Stimulated activated CD4-positive, alpha-beta T cell treated with anti-CD3 and anti-CD28 coated beads, Interleukin-4, amount 100 ng/mL, for 48 hours (primary cell): ENCODE results near the gene ATP8B1.
"Not testable (repeated sequence)": the region's sequence is repeated elsewhere in the genome, so short reads cannot be mapped to it uniquely, and the experiment has no call there.

Experiments used
- DNase-seq, 2 donors: peaks; one replicate each; pipeline ENCODE4 v3.0.0-alpha.2; 2020; ENCODE audit warnings: low read depth in 2 of 2

Gene ATP8B1

DNA sequence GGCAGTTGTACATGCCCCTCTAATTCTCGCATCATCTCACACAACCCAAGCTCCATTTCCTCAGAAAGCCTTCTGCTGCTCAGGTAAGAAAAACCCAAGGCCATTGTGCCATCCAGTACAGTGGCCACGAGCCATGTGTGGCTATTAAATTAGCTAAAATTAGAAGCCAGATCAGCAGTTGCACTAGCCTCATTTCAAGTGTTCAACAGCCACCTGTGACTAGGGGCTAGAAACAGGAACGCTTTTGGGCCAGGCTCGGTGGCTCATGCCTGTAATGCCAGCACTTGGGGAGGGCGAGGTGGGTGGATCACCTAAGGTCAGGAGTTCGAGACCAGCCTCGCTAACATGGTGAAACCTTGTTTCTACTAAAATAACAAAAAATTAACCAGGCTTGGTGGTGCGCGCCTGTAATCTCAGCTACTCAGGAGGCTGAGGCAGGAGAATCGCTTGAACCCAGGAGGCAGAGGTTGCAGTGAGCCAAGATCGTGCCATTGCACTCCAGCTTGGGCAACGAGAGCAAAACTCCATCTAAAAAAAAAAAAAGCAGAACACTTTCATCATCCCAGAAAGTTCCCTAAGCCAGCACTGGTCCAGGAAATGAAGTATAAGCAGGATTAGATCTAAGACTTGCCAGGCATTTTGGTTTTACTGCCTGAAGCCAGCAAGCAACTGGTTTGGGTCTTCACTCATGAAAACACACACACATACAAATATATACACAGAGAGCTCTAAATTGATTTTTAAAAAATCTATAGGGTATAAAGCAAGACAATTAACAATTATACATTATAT, 35.7 kb downstream of the ATP8B1 start:
- no peak for DNase-seq

DNA sequence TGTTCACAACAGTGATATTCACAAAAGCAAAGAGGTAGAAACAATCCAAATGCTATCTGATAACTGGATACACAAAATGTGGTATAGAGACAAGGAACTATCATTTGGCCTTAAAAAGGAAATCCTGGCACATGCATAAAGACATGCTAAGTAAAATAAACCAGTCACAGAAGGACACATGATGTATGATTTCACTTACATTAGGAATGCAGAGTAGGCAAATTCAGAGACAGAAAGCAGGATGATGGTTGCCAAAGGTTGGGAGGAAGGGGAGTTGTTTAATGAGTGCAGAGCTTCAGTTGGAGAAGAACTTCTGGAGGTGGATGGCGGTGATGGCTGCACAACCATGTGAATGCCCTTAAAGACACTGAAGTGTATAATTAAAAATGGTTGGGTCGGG, 38.1 kb downstream of the ATP8B1 start:
- DNase-seq = no peak

DNA sequence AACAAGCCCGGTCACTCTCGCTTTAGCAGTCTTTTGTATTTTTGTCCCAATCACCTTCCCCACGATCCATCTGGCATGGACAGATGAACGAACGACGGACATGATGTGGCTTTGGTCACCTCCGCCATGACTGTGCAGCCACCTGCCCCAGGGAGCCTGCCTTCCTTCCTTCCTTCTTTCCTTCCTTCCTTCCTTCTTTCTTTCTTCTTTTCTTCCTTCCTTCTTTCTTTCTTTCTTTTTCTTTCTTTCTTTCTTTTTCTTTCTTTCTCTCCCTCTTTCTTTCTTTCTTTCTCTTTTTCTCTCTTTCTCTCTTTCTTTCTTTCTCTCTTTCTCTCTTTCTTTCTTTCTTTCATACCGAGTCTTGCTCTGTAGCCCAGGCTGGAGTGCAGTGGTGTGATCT, 39.0 kb downstream of the ATP8B1 start:
- DNase-seq = no peak

DNA sequence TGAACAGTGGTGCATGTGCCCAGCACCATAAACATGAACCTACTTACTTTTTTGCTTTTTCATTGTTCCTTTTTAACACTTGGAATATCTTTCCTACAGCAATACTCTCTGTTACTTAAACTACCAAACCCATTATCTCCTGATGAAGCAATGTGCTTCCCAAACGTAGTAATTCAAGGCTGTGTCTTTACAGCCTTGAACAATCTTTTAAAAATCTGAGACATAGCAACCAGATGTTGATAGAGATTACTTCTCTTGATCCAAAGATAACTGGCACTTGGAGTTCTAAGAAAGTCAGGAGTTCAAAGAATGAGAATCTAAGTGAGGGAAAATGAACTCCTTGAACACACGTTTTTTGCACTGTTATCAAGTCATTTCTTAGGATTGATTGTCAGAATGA, 40.4 kb downstream of the ATP8B1 start:
- DNase-seq = no peak

DNA sequence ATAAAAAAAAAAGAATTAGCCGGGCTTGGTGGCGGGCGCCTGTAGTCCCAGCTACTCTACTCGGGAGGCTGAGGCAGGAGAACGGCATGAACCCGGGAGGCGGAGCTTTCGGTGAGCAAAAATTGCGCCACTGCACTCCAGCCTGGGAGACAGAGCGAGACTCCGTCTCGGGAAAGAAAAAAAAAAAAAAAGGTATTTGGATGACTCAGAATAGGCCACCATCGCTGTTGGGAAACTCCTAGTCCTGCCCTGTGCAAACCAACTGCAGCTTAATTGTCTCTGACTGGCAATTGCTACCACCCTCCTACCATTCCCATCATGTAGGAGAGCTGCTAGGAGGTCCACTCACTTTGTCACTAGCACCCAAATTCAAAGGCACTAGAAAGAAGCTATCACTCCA, 43.5 kb downstream of the ATP8B1 start:
- no peak for DNase-seq

DNA sequence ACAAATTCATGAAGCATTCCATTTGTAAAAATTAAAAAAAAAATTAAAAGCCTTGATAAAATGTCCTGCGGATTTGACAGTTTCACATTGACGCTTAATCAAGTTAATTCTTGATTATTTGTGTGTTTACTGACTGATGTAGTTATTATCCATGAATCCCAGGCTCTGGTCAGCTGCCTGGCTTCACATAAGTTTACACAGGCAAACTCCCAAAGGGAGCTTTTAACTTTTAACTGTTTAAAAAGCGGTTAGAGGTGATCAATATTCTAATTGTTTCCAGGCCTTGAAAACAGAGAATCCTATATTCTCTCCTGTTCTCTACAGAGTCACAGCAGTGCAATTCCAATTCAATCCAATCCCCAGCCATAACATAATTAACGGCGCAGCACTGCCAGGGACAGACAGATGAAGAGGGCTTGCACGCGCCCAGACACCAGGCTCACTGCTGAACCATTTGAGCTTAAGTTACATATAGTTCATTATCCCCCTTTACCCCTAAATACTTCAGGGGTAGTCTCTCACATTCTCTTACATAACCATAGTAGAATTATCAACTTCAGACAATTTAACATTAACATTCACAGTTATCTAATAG, 47.5 kb downstream of the ATP8B1 start:
- no peak for DNase-seq

DNA sequence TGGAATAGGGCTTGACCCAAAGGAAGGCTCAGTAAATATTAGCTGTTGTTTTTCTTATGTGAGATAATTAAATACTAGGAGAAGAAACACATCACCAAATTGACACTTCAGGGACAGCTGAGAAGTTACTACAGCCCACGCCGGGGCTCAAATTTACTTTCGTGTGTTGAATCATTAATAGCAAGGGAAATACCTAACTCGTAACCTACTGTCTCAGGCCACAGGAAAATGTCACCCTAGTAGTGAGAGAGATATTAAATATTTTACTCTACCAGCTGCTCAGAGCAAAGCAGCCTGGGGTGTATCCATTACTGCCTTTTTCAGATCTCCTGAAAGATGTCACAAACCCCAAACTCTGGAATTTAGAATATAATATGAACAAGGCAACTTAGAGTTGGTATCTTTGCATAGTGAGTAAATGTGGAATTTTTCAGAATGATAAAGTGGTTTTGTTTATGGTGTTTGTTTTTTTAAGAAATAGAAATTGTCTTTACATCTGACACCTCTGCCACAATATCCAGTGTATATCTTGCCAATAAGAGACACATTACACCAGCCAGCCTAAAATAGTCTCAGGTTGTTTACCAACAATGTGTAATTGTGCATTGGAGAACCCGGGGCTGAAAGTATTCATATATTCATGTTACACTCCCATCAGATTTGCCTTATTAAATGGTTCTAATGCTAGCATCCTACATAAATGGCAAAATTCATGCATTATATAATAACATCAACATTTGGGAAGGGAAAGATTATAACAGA, 48.4 kb downstream of the ATP8B1 start:
- no peak for DNase-seq

DNA sequence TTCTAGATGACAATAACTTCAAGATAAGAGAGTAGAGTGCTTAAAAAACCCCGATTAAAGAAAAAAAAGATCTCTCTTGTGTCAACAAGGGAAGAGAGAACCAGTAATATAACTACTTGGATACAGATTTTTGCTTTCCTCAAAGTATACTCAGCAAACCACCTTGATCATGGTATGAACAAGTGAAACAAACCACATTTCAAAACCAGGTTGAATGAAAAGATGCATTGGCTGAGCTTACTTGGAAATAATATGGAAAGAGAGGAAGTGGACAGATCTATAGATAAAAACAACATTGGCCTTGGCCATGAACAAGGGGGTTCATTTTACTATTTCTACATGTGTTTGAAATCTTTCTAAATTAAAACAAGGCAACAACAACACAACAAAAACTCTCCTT, 50.1 kb downstream of the ATP8B1 start:
- no peak for DNase-seq

DNA sequence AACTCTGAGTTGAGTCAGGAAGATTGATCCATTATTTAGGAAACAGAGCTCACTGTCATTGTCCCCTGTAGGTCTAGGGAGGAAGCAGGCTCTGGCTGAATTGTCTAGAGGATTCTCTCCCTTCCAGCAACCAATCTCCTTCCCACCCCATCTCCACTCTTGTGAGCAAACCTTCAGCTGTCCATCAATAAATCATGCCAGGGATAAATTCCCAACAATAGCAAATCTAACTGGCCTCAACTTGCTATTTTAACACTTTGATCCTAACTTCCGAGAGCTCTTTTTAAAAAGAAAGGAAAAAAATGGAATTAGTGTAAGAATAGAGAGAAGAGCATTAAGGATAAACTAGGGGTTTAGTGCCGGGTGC, 53.5 kb downstream of the ATP8B1 start:
- DNase-seq = no peak

DNA sequence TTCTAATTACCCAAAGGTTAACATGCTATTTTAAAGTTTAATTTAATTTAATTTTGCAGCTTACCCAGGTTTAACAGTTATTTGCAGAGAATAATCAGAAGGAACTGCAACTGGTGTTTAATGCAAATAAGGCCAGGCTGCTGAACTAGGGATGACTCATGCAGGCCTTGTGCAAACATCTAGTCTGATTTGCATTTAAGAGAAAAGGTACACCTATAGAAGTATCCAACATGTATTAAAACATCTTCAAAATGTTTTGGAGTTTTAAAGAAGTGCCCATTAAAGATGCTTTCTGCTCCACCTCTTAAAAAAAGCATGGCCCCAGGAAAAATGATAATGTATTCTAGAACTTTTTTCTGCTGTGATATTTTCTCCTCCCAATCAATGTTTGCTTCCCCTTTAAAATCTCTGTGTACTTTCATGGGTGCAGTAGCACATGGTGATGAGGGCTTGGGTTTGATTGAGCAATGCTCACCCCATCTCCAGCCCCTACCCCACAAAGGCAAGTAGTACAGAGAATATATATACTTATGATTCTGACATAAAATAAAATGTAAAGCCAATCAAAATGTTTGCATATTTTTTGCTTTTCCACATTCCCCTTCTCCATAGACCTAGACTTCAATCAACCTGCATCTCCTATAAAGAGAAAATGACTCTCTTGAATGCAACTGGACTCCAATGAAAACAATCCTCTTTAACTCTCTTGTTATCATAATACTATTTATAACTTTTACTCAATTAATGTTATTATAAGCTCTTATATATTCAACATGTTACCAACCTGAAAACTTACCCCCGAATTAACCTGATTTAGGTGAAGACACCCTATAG, 54.1 kb downstream of the ATP8B1 start:
- DNase-seq = no peak

DNA sequence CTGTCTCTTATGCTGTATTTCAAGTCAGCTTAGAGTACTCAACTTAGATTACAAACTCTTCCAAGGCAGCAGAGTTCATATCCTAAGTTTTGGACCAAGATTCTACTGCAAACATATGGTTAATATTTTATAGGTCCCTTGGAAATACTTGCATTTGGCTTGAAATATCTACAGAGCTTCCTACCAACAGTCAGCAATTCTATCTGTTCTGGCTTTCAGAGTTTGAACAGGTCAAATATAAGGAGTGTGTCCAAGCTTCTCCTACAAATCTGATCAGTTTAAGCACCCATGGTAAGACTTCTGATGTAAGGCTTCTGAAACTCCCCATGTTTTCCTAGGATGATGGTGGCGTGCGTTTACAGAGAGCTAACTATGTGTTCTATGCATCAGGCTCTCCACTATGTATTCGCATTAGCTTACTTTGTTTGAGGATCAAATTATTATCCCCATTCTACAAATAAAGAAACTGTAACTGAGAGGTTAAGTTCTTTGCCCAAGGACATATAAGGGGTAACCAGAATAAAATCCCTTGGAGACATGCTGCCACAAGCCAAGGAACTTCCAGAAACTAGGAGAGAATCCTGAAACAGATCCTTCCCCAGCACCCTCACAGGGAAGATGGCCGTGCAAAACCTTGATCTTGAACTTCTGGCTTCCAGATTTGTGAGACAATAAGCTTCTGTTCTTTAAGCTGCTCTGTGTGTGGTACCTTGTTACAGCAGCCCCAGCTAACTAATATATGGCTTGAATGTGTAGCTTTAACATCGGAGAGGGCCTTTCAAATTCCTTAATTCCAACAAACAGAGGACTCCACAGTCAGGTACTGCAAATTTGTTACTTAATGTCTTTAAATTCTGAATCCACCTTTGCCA, 55.1 kb downstream of the ATP8B1 start:
- DNase-seq = no peak

DNA sequence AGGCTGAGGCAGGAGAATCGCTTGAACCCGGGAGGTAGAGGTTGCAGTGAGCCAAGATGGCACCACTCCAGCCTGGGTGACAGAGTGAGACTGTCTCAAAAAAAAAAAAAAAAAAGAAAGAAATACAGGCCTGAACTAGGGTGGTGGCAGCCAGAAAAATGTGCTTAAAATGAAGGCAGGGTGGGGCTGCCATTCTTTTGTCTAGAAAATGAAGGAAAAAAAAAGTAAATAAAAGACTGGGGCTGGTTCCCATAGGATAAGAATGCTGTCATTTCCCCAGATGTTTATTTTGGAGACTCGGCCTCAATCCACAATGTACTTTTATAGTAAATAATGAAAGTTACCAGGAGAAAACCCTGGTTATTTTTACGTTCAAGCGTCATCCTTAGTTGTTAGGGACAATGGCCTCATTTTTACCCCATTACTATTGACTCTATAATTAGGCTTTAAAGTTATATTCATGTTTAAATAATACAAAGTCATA, 58.9 kb downstream of the ATP8B1 start:
- DNase-seq = no peak

DNA sequence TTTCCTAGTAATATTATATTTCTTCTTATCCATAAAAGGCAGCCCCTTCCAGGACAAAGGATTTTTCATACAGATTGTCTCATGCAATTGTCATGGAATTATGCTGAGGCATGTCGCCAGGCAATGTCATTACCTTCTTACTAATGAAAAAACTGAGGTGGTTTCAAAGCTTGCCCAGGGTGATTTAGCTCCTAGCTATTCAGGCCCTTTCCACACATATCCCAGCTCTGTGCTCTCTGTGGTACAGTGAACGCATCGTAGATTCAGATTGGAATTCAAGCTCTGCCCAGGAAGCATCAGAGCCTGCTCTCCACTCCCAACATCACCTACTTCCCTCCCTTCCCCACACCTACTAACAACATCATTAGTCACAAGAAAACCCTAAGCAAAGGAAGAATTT, 60.1 kb downstream of the ATP8B1 start:
- DNase-seq = no peak

DNA sequence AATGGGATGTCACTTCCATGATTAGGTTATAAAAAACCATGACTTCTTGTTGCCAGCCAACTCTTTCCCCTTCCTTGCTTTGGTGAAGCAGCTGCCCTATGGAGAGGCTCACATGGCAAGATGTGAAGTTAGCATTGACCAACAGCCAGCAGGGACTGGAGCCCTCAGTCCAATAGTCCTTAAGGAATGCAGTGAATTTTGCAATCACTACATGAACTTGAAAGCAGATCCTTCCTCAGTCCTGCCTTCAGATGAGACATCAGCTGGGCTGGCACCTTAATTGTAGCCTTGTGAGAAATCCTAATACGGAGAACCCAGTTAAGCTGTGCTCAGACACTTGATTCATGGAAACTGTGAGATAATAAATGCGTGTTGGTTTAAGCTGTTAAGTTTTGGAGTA, 61.8 kb downstream of the ATP8B1 start:
- no peak for DNase-seq

DNA sequence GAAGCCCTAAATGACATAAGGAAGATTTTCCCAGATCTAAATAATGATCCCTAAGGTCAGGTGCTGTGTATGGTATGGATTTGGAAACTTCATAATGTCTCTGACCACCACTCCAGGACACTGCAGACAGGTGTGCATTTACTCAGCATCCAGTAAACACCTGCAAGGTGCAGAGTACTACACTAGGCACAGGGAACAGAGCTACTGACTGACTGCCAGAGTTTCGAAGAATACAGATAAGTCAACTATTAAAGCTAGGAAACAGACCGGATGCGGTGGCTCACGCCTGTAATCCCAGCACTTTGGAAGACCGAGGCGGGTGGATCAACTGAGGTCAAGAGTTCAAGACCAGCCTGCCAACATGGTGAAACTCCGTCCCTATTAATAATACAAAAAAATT, 65.0 kb downstream of the ATP8B1 start:
- no peak for DNase-seq

DNA sequence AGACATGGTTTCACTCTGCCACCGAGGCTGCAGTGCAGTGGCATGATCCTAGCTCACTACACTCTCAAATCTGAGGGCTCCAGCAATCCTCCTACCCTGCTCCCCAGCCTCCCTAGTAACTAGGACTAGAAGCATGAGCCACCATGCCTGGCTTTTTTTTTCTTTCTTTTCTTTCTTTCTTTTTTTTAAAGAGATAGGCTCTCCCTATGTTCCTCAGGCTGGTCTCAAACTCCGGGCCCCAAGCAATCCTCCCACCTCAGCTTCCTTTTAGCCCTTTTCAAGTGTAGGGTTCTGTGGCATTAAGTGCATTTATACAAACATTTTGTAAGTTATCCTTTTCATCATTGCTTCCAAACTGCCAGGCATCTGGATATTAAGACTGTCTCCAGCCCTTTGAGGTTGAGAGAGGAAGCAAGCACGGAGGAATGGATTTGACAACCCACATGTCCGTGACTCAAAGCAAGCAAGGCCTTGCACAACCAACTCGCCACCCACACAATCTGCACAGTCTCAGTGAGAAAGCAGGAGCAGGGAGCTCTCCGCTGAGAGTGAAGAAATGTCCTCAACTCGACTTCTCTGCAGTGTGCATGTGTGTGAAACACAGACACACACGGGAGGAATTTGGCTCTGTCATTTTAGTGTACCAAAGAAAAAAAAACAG, 65.6 kb downstream of the ATP8B1 start:
- DNase-seq = no peak

DNA sequence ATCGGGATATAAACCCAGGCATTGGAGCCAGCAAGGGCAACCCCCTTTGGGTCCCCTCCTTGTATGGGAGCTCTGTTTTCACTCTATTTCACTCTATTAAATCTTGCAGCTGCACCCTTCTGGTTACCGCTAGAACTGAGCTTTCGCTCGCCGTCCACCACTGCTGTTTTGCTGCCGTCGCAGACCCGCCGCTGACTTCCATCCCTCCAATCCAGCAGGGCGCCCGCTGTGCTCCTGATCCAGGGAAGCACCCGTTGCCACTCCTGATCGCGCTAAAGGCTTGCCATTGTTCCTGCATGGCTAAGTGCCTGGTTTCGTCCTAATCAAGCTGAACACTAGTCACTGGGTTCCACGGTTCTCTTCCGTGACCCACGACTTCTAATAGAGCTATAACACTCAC, 68.1 kb downstream of the ATP8B1 start:
- not testable (repeated sequence) for DNase-seq

DNA sequence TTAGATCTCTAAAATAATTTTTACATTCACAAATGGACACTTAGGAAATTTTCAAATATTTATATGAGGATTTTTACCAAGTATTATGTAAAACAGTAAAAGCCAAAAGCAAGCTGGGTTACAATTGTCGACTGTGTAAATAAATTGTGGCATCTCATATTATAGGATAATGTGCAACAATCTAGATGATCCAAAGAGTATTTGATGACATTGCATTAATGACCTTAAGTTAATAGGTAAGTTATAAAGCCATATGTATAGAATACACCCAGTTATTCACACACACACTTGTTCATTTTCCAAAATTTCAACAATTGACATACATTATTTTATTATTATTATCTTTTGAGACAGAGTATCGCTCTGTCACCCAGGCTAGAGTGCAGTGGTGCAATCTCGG, 69.3 kb downstream of the ATP8B1 start:
- no peak for DNase-seq

DNA sequence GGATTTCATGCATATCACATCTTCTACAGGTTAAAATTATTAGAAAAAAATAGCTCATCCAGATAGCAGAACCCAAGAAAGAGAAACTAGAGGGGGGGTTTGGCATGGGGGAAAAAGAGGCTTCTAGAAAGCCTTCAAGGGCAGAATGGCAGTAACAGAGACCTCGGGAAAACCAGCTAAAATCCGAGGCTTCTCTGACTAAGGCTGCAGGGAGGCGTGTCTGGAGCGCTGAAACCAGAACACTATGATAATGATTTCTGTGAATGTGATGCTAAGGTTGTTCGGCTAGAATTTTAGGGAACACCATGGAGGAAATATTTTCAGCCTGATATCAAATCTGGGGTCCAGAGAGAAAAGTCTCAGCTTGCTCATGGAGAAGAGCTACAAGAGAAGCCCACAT, 73.0 kb downstream of the ATP8B1 start:
- DNase-seq = no peak

DNA sequence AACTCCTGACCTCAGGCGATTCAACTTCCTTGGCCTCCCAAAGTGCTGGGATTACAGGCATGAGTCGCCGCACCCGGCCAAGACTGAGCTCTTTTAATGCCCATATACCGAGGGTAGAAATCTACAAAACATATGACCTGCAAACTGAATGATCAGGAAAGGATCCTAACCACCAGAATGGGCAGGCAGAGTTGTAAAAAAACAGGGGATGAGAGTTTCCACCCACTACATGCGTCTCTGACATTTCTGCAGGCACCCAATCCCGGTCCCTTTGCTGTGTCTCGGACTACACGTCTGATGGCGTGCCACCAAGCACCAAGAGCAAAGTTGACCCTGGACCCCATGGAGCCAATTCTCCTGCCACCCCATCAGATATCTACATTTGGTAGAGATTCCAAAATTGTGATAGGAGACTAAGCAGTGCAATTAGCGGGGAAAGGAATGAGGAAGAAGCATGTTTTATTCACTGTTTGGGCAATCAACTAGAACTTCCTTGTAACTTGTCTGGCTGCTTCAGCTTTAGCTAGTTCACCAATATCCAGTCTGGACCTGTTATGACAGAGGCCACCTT, 74.1 kb downstream of the ATP8B1 start:
- DNase-seq = no peak
